GM23338 (cell line): ENCODE measurements around the gene MRPL2. TPM values are rescaled to one million over a fixed set of nuclear protein-coding genes. Genes with fewer than 3 reads are reported as not detected.

Source experiments
- ATAC-seq: fragments of 200-7000 bp; cut with Tn5 transposase; 3 replicates; pipeline ENCODE4 v1.9.1; 2020
- DNase-seq: peaks from one replicate; pipeline ENCODE4 v3.0.0-alpha.2; 2015; ENCODE audit warnings: low spot score
- H2AFZ ChIP-seq: fragments of 200-600 bp; sonication (generic); 2 replicates; pipeline ENCODE4 v1.8.0; 2016; ENCODE audit warnings: antibody characterized with exemption, mild to moderate bottlenecking, moderate library complexity
- H3F3A ChIP-seq: fragments of 200-600 bp; sonication (generic); replicated peaks from 2 replicates; pipeline ENCODE4 v1.8.0; 2017; ENCODE audit warnings: antibody characterized with exemption, mixed run types, low read depth
- H3K27ac ChIP-seq: fragments of 200-600 bp; sonication (generic); 2 replicates; pipeline ENCODE4 v1.6.1; 2016; ENCODE audit warnings: low read depth
- H3K27me3 ChIP-seq: fragments of 200-600 bp; sonication (generic); 2 replicates; pipeline ENCODE4 v1.8.0; 2016; ENCODE audit warnings: mild to moderate bottlenecking, mixed run types, moderate library complexity; ENCODE audit not compliant: insufficient read depth
- H3K36me3 ChIP-seq: fragments of 200-600 bp; sonication (generic); 2 replicates; pipeline ENCODE4 v1.8.0; 2016; ENCODE audit warnings: mild to moderate bottlenecking; ENCODE audit not compliant: insufficient read depth
- H3K4me1 ChIP-seq: fragments of 200-600 bp; sonication (generic); 2 replicates; pipeline ENCODE4 v1.8.0; 2016; ENCODE audit warnings: mild to moderate bottlenecking, moderate library complexity; ENCODE audit not compliant: insufficient read depth
- H3K4me2 ChIP-seq: fragments of 200-600 bp; sonication (generic); 2 replicates; pipeline ENCODE4 v1.7.1; 2017; ENCODE audit warnings: mixed run types
- H3K4me3 ChIP-seq: fragments of 200-600 bp; sonication (generic); 2 replicates; pipeline ENCODE4 v1.6.1; 2016; ENCODE audit warnings: mixed run types
- H3K79me2 ChIP-seq: fragments of 200-600 bp; sonication (generic); replicated peaks from 2 replicates; pipeline ENCODE4 v1.8.0; 2017; ENCODE audit warnings: mild to moderate bottlenecking; ENCODE audit not compliant: insufficient read depth
- H3K9me2 ChIP-seq: fragments of 200-600 bp; sonication (generic); 2 replicates; pipeline ENCODE4 v1.8.0; 2017; ENCODE audit not compliant: insufficient read depth
- H4K20me1 ChIP-seq: fragments of 200-600 bp; sonication (generic); replicated peaks from 2 replicates; pipeline ENCODE4 v1.8.0; 2017; ENCODE audit warnings: mild to moderate bottlenecking; ENCODE audit not compliant: insufficient read depth
- H3K27ac Mint-ChIP-seq: 2 replicates; pipeline ENCODE4 v1.8.0; 2020; ENCODE audit warnings: inconsistent platforms, mild to moderate bottlenecking, moderate library complexity, mixed read lengths
- H3K27me3 Mint-ChIP-seq: 3 replicates; pipeline ENCODE4 v1.8.0; 2022; ENCODE audit warnings: low read depth, mild to moderate bottlenecking, moderate library complexity, mixed read lengths, inconsistent platforms; ENCODE audit not compliant: insufficient read depth, poor library complexity
- H3K36me3 Mint-ChIP-seq: 3 replicates; pipeline ENCODE4 v1.8.0; 2021; ENCODE audit warnings: low read depth, mild to moderate bottlenecking, inconsistent platforms, moderate library complexity, mixed read lengths
- H3K4me1 Mint-ChIP-seq: 3 replicates; pipeline ENCODE4 v1.8.0; 2020; ENCODE audit warnings: mild to moderate bottlenecking, inconsistent platforms, mixed read lengths
- H3K4me3 Mint-ChIP-seq: 3 replicates; pipeline ENCODE4 v1.8.0; 2021; ENCODE audit warnings: moderate library complexity, mild to moderate bottlenecking, inconsistent platforms, mixed read lengths
- H3K9me3 Mint-ChIP-seq: 3 replicates; pipeline ENCODE4 v1.8.0; 2020; ENCODE audit warnings: moderate library complexity, mild to moderate bottlenecking, inconsistent platforms, mixed read lengths
- CREB1 ChIP-seq: fragments of 250-450 bp; sonication (Bioruptor Pico); IDR thresholded peaks from 2 replicates; pipeline ENCODE4 v1.5.0; 2020; ENCODE audit warnings: low read depth, mild to moderate bottlenecking, moderate library complexity
- EZH2 ChIP-seq: fragments of 200-600 bp; sonication (generic); IDR thresholded peaks from one replicate; pipeline ENCODE4 v1.8.0; 2017; ENCODE audit warnings: antibody characterized with exemption, mild to moderate bottlenecking, low read depth; ENCODE audit not compliant: unreplicated experiment
- JUNB ChIP-seq: IDR thresholded peaks from one replicate; pipeline ENCODE4 v1.6.1; 2016; ENCODE audit warnings: antibody characterized with exemption; ENCODE audit not compliant: unreplicated experiment
- NANOG ChIP-seq: IDR thresholded peaks from 2 replicates; pipeline ENCODE4 v1.6.1; 2016; ENCODE audit warnings: antibody characterized with exemption, borderline replicate concordance
- REST ChIP-seq: IDR thresholded peaks from one replicate; pipeline ENCODE4 v1.6.1; 2018; ENCODE audit warnings: antibody characterized with exemption; ENCODE audit not compliant: unreplicated experiment
- STAT1 ChIP-seq: IDR thresholded peaks from one replicate; pipeline ENCODE4 v1.6.1; 2016; ENCODE audit warnings: antibody characterized with exemption; ENCODE audit not compliant: unreplicated experiment
- ZNF114 ChIP-seq: fragments of 250-450 bp; sonication (Bioruptor Pico); IDR thresholded peaks from 2 replicates; pipeline ENCODE4 v1.5.0; 2020; ENCODE audit warnings: mild to moderate bottlenecking, moderate library complexity
- ZNF462 ChIP-seq: fragments of 250-450 bp; sonication (Bioruptor Pico); IDR thresholded peaks from 2 replicates; pipeline ENCODE4 v1.5.0; 2020; ENCODE audit warnings: mild to moderate bottlenecking, moderate library complexity
- polyA plus RNA-seq: library from polyadenylated mRNA; unstranded; fragments of >200 nt; fragmentation: Nextera tagmentation; extraction: Ambion mirVana; gene quantifications from 2 replicates; pipeline ENCODE4 v1.2.1, GENCODE V29; 2016
- total RNA-seq: library from RNA; depleted of rRNA; stranded (reverse); fragments of >200 nt; shearing (Covaris generic); gene quantifications from 2 replicates; pipeline ENCODE4 v1.2.3, GENCODE V29; 2014
- TF ChIP-seq, protein P1 (sequence below), 2 experiments: fragments of 200-600 bp in 1 of 2; sonication (generic) in 1 of 2; conservative IDR thresholded peaks; 2 replicates each; pipeline versions ENCODE4 v1.5.1 to v1.6.1; 2016 to 2017; ENCODE audit warnings: antibody characterized with exemption in 2 of 2, low read depth in 2 of 2, mild to moderate bottlenecking in 2 of 2, moderate library complexity in 1 of 2

The MRPL2 gene
- total and polyA plus RNA-seq, 2 experiments from 2014 or later, result 32.3 to 128 TPM

DNA sequence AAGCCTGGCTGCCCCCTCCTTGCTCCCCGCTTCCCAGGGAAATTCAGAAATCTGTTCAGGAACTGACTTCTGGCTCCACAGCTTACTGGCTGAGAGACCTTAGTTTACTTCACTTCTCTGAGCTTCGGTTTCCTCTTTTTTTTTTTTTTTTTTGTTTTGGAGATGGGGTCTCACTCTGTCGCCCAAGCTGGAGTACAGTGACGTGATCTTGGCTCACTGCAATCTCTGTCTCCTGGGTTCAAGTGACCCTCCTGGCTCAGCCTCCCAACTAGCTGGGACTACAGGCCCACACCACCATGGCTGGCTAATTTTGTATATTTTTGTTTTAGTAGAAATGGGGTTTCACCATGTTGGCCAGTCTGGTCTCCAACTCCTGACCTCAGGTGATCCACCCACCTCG is 31.8 kb upstream of the MRPL2 start:
- Mint-ChIP-seq H3K36me3 (no peaks in the 10 kb centered on the region; the same call in 2 of the 3 replicates), H3K4me1 (peaks cover 69% of the 10 kb centered on the region), H3K27me3 (peaks cover 5% of the 10 kb centered on the region), H3K9me3 (no peaks in the 10 kb centered on the region), H3K27ac (peak overlapping the region; percentile 92), H3K4me3 (peak overlapping the region; percentile 46)
- no peaks in the 10 kb centered on the region for H3K9me2 ChIP-seq
- peak overlapping the region; percentile 93 for H3K27ac ChIP-seq
- TF ChIP-seq NANOG (no peak), CREB1 (no peak), JUNB (no peak), REST (no peak), EZH2 (no peak), ZNF462 (CRISPR knock-in tag) (no peak), ZNF114 (CRISPR knock-in tag) (no peak), STAT1 (no peak)
- TF ChIP-seq, protein P1, sequence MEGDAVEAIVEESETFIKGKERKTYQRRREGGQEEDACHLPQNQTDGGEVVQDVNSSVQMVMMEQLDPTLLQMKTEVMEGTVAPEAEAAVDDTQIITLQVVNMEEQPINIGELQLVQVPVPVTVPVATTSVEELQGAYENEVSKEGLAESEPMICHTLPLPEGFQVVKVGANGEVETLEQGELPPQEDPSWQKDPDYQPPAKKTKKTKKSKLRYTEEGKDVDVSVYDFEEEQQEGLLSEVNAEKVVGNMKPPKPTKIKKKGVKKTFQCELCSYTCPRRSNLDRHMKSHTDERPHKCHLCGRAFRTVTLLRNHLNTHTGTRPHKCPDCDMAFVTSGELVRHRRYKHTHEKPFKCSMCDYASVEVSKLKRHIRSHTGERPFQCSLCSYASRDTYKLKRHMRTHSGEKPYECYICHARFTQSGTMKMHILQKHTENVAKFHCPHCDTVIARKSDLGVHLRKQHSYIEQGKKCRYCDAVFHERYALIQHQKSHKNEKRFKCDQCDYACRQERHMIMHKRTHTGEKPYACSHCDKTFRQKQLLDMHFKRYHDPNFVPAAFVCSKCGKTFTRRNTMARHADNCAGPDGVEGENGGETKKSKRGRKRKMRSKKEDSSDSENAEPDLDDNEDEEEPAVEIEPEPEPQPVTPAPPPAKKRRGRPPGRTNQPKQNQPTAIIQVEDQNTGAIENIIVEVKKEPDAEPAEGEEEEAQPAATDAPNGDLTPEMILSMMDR (conservative IDR thresholded peaks at IDR 0.05; ENCODE audit: low read depth in 2 of 2), result no peak
- ATAC-seq (no peak), DNase-seq (no peak)
- H3K36me3 ChIP-seq, result no peaks in the 10 kb centered on the region
- peaks cover 74% of the 10 kb centered on the region for H3K79me2 ChIP-seq
- peak overlapping the region; percentile 70 for H3K4me2 ChIP-seq
- no peak overlapping the region for H2AFZ ChIP-seq
- H3K4me1 ChIP-seq, result peaks cover 60% of the 10 kb centered on the region
- no peaks in the 10 kb centered on the region for H3K27me3 ChIP-seq
- peak overlapping the region; percentile 44; the same call in 1 of the 2 replicates for H3K4me3 ChIP-seq
- peaks cover 16% of the 10 kb centered on the region for H3F3A ChIP-seq
- H4K20me1 ChIP-seq, result peaks cover under 1% of the 10 kb centered on the region; the same call in 1 of the 2 replicates
